Astrocyte (in vitro differentiated cells and primary cell): ENCODE results near the gene WDR83. TPM values are rescaled to one million over a fixed set of nuclear protein-coding genes. Genes with fewer than 3 reads are reported as not detected.

Experiments used
- DNase-seq: peaks from one replicate; pipeline ENCODE4 v3.0.0-alpha.2; 2010; ENCODE audit warnings: low read depth
- FAIRE-seq: peaks from 2 replicates; lab custom pipeline; 2011; peaks lifted over from hg19 to GRCh38; lab: Jason Lieb, UNC
- H2AFZ ChIP-seq: 2 replicates; pipeline ENCODE4 v1.6.0; 2012; ENCODE audit warnings: low read depth, low read length, inconsistent platforms
- H3K27ac ChIP-seq: 2 replicates; pipeline ENCODE4 v1.5.1; 2011; ENCODE audit warnings: low read depth, low read length, inconsistent platforms
- H3K27me3 ChIP-seq: 2 replicates; pipeline ENCODE4 v1.6.0; 2011; ENCODE audit warnings: low read length, inconsistent platforms; ENCODE audit not compliant: insufficient read depth
- H3K36me3 ChIP-seq: 2 replicates; pipeline ENCODE4 v1.5.1; 2011; ENCODE audit warnings: low read length, inconsistent platforms; ENCODE audit not compliant: insufficient read depth
- H3K4me1 ChIP-seq: 2 replicates; pipeline ENCODE4 v1.5.1; 2011; ENCODE audit warnings: low read length, inconsistent platforms; ENCODE audit not compliant: insufficient read depth
- H3K4me2 ChIP-seq: 2 replicates; pipeline ENCODE4 v1.6.0; 2012; ENCODE audit warnings: low read length, inconsistent platforms
- H3K4me3 ChIP-seq: 2 replicates; pipeline ENCODE4 v1.5.1; 2011; ENCODE audit warnings: low read depth, mild to moderate bottlenecking, low read length, inconsistent platforms; ENCODE audit not compliant: insufficient read depth
- H3K79me2 ChIP-seq: 2 replicates; pipeline ENCODE4 v1.6.0; 2012; ENCODE audit warnings: mild to moderate bottlenecking, low read length, inconsistent platforms; ENCODE audit not compliant: insufficient read depth
- H3K9ac ChIP-seq: 2 replicates; pipeline ENCODE4 v1.6.0; 2012; ENCODE audit warnings: mild to moderate bottlenecking, low read length, inconsistent platforms
- H3K9me3 ChIP-seq: 2 replicates; pipeline ENCODE4 v1.5.1; 2012; ENCODE audit warnings: low read depth, mild to moderate bottlenecking, low read length, inconsistent platforms; ENCODE audit not compliant: insufficient read depth
- H4K20me1 ChIP-seq: 2 replicates; pipeline ENCODE4 v1.6.0; 2012; ENCODE audit warnings: low read length, inconsistent platforms; ENCODE audit not compliant: insufficient read depth
- H3K27ac Mint-ChIP-seq: one replicate; pipeline ENCODE4 v1.8.0; 2021; ENCODE audit warnings: mild to moderate bottlenecking, mixed read lengths; ENCODE audit not compliant: unreplicated experiment
- H3K27me3 Mint-ChIP-seq: one replicate; pipeline ENCODE4 v1.8.0; 2021; ENCODE audit warnings: low read depth, mixed read lengths; ENCODE audit not compliant: unreplicated experiment
- H3K36me3 Mint-ChIP-seq: one replicate; pipeline ENCODE4 v1.8.0; 2021; ENCODE audit warnings: low read depth, mixed read lengths; ENCODE audit not compliant: unreplicated experiment
- H3K4me1 Mint-ChIP-seq: one replicate; pipeline ENCODE4 v1.8.0; 2021; ENCODE audit warnings: low read depth, mixed read lengths; ENCODE audit not compliant: unreplicated experiment
- H3K4me3 Mint-ChIP-seq: one replicate; pipeline ENCODE4 v1.8.0; 2021; ENCODE audit warnings: mild to moderate bottlenecking, moderate library complexity, mixed read lengths; ENCODE audit not compliant: unreplicated experiment
- H3K9me3 Mint-ChIP-seq: one replicate; pipeline ENCODE4 v1.8.0; 2021; ENCODE audit warnings: mild to moderate bottlenecking, mixed read lengths; ENCODE audit not compliant: unreplicated experiment
- CTCF ChIP-seq: IDR thresholded peaks from 2 replicates; pipeline ENCODE4 v1.5.1; 2011; ENCODE audit warnings: low read depth, mild to moderate bottlenecking, inconsistent platforms, low read length, moderate library complexity; ENCODE audit not compliant: insufficient read depth
- EZH2 ChIP-seq: IDR thresholded peaks from 2 replicates; pipeline ENCODE4 v1.6.1; 2012; ENCODE audit warnings: mild to moderate bottlenecking, low read length, inconsistent platforms; ENCODE audit not compliant: insufficient read depth
- total RNA-seq: library from RNA; stranded (reverse); gene quantifications from 2 replicates; pipeline ENCODE4 v1.2.1, GENCODE V29; 2021

Gene WDR83
- total RNA-seq, 1 donor from 2014 or later: 13.3 TPM

GRCh38 chr19:12656899-12657571 lies 9.6 kb upstream of the WDR83 start:
- no peak overlapping the region for H3K27ac Mint-ChIP-seq

GRCh38 chr19:12657966-12658365 lies 8.6 kb upstream of the WDR83 start:
- H3K36me3 Mint-ChIP-seq: peaks cover 28% of the 10 kb centered on the region
- H3K9ac ChIP-seq: no peak overlapping the region
- no peak for DNase-seq
- TF ChIP-seq EZH2 (no peak), CTCF (no peak)
- H3K4me1 Mint-ChIP-seq: no peaks in the 10 kb centered on the region
- no peak overlapping the region for H3K4me3 ChIP-seq
- H4K20me1 ChIP-seq: no peaks in the 10 kb centered on the region
- H3K79me2 ChIP-seq: no peaks in the 10 kb centered on the region
- H3K4me3 Mint-ChIP-seq: no peak overlapping the region
- H3K27me3 Mint-ChIP-seq: no peaks in the 10 kb centered on the region
- H3K27ac ChIP-seq: no peak overlapping the region
- no peak for FAIRE-seq
- H3K36me3 ChIP-seq: peaks cover 15% of the 10 kb centered on the region
- H3K4me1 ChIP-seq: no peaks in the 10 kb centered on the region
- no peaks in the 10 kb centered on the region for H3K9me3 ChIP-seq
- H2AFZ ChIP-seq: no peak overlapping the region
- no peaks in the 10 kb centered on the region for H3K27me3 ChIP-seq
- H3K9me3 Mint-ChIP-seq: no peaks in the 10 kb centered on the region
- H3K4me2 ChIP-seq: no peak overlapping the region
- H3K27ac Mint-ChIP-seq: no peak overlapping the region

More at GRCh38 chr19:12656899-12657571, 9.6 kb upstream of the WDR83 start:
- Histone ChIP-seq H3K27ac (no peak overlapping the region), H2AFZ (no peak overlapping the region), H3K27me3 (no peaks in the 10 kb centered on the region), H3K4me1 (no peaks in the 10 kb centered on the region), H3K36me3 (peaks cover 14% of the 10 kb centered on the region), H3K9ac (no peak overlapping the region), H3K4me3 (no peak overlapping the region), H4K20me1 (no peaks in the 10 kb centered on the region), H3K9me3 (no peaks in the 10 kb centered on the region), H3K4me2 (no peak overlapping the region), H3K79me2 (no peaks in the 10 kb centered on the region)
- Mint-ChIP-seq H3K9me3 (no peaks in the 10 kb centered on the region), H3K4me3 (no peak overlapping the region), H3K27me3 (no peaks in the 10 kb centered on the region), H3K36me3 (peaks cover 28% of the 10 kb centered on the region), H3K4me1 (no peaks in the 10 kb centered on the region)
- DNase-seq: no peak
- TF ChIP-seq EZH2 (no peak), CTCF (no peak)
- no peak for FAIRE-seq

GRCh38 chr19:12660980-12661379 lies 5.6 kb upstream of the WDR83 start:
- no peaks in the 10 kb centered on the region for H3K27me3 Mint-ChIP-seq
- Histone ChIP-seq H2AFZ (no peak overlapping the region), H3K9me3 (no peaks in the 10 kb centered on the region), H4K20me1 (peaks cover 5% of the 10 kb centered on the region), H3K4me2 (no peak overlapping the region), H3K36me3 (peaks cover 6% of the 10 kb centered on the region), H3K4me3 (no peak overlapping the region), H3K27me3 (no peaks in the 10 kb centered on the region), H3K27ac (no peak overlapping the region), H3K4me1 (peaks cover 4% of the 10 kb centered on the region), H3K79me2 (peaks cover 12% of the 10 kb centered on the region), H3K9ac (no peak overlapping the region)
- H3K9me3 Mint-ChIP-seq: no peaks in the 10 kb centered on the region
- DNase-seq (no peak), FAIRE-seq (no peak)
- H3K27ac Mint-ChIP-seq: no peak overlapping the region
- peaks cover 3% of the 10 kb centered on the region for H3K4me1 Mint-ChIP-seq
- H3K4me3 Mint-ChIP-seq: no peak overlapping the region
- TF ChIP-seq EZH2: no peak
- no peak for TF ChIP-seq CTCF
- H3K36me3 Mint-ChIP-seq: peaks cover 17% of the 10 kb centered on the region
